Liver (tissue), 9 donors: ENCODE measurements around the gene TBC1D9B. TPM values are rescaled to one million over a fixed set of nuclear protein-coding genes. Genes with fewer than 3 reads are reported as not detected.

Experiments used
- DNase-seq: peaks from one replicate; pipeline ENCODE4 v3.0.0-alpha.2; 2017; ENCODE audit warnings: low spot score
- H3K27ac ChIP-seq, 2 donors: one replicate each; pipeline ENCODE4 v1.7.0; 2013; ENCODE audit warnings: inconsistent platforms in 2 of 2, low read length in 2 of 2, control low read depth in 1 of 2, low read depth in 1 of 2, mild to moderate bottlenecking in 1 of 2
- H3K27me3 ChIP-seq, 4 donors: one replicate each; pipeline versions ENCODE4 v1.6.1 to v1.7.0; 2013; ENCODE audit warnings: low read length in 3 of 4, inconsistent platforms in 1 of 4, mild to moderate bottlenecking in 1 of 4, moderate library complexity in 1 of 4; ENCODE audit not compliant: control insufficient read depth in 4 of 4, insufficient read depth in 4 of 4
- H3K36me3 ChIP-seq, 4 donors: one replicate each; pipeline versions ENCODE4 v1.6.1 to v1.7.0; 2013; ENCODE audit warnings: low read length in 3 of 4, mild to moderate bottlenecking in 3 of 4, low read depth in 1 of 4, moderate library complexity in 1 of 4; ENCODE audit not compliant: control insufficient read depth in 4 of 4, insufficient read depth in 3 of 4
- H3K4me1 ChIP-seq, 4 donors: one replicate each; pipeline versions ENCODE4 v1.6.1 to v1.7.0; 2013; ENCODE audit warnings: low read length in 3 of 4, mild to moderate bottlenecking in 3 of 4, moderate library complexity in 1 of 4; ENCODE audit not compliant: control insufficient read depth in 4 of 4, insufficient read depth in 4 of 4
- H3K4me3 ChIP-seq, 3 donors: one replicate each; pipeline versions ENCODE4 v1.6.1 to v1.7.0; 2013; ENCODE audit warnings: low read length in 3 of 3, control low read depth in 1 of 3, low read depth in 1 of 3, mild to moderate bottlenecking in 1 of 3
- H3K9ac ChIP-seq, 2 donors: one replicate each; pipeline ENCODE4 v1.7.0; 2013; ENCODE audit warnings: low read length in 2 of 2, mild to moderate bottlenecking in 2 of 2, moderate library complexity in 2 of 2, control low read depth in 1 of 2, low read depth in 1 of 2
- H3K9me3 ChIP-seq, 4 donors: one replicate each; pipeline versions ENCODE4 v1.6.1 to v1.7.0; 2013; ENCODE audit warnings: low read length in 3 of 4; ENCODE audit not compliant: control insufficient read depth in 4 of 4
- FOXA1 ChIP-seq: IDR thresholded peaks from 2 replicates; pipeline ENCODE4 v1.6.1; 2016; ENCODE audit warnings: antibody characterized with exemption
- FOXA2 ChIP-seq: IDR thresholded peaks from 2 replicates; pipeline ENCODE4 v1.6.1; 2016; ENCODE audit warnings: antibody characterized with exemption
- GABPA ChIP-seq, 2 donors: IDR thresholded peaks in 1 of 2; conservative IDR thresholded peaks in 1 of 2; 2 replicates each; pipeline ENCODE4 v1.6.1; 2016; ENCODE audit warnings: antibody characterized with exemption in 2 of 2, mild to moderate bottlenecking in 1 of 2, moderate library complexity in 1 of 2
- HNF4A ChIP-seq, 2 donors: conservative IDR thresholded peaks; 2 replicates each; pipeline ENCODE4 v1.6.1; 2016; ENCODE audit warnings: antibody characterized with exemption in 2 of 2, mild to moderate bottlenecking in 2 of 2
- HNF4G ChIP-seq: IDR thresholded peaks from 2 replicates; pipeline ENCODE4 v1.6.1; 2016; ENCODE audit warnings: antibody characterized with exemption
- JUND ChIP-seq, 2 donors: IDR thresholded peaks; 2 replicates each; pipeline ENCODE4 v1.6.1; 2016; ENCODE audit warnings: antibody characterized with exemption in 2 of 2
- NR2F2 ChIP-seq: IDR thresholded peaks from 2 replicates; pipeline ENCODE4 v1.6.1; 2016; ENCODE audit warnings: antibody characterized with exemption
- RXRA ChIP-seq, 2 donors: IDR thresholded peaks; 2 replicates each; pipeline ENCODE4 v1.6.1; 2017 to 2018; ENCODE audit warnings: antibody characterized with exemption in 2 of 2, mild to moderate bottlenecking in 1 of 2
- SP1 ChIP-seq: IDR thresholded peaks from 2 replicates; pipeline ENCODE4 v1.6.1; 2018; ENCODE audit warnings: antibody characterized with exemption, mild to moderate bottlenecking
- TAF1 ChIP-seq: conservative IDR thresholded peaks from 2 replicates; pipeline ENCODE4 v1.6.1; 2016; ENCODE audit warnings: antibody characterized with exemption, mild to moderate bottlenecking
- WGBS: extraction: QIAGEN DNeasy Blood & Tissue Kit; methylation state at CpG from one replicate; pipeline ENCODE4 v1.1.7; 2013; 5-methylcytosine and 5-hydroxymethylcytosine counted together
- polyA plus RNA-seq, 2 donors: library from polyadenylated mRNA; stranded (reverse) in 1 of 2; unstranded in 1 of 2; fragments of 200-250 nt in 1 of 2; fragments of >200 nt in 1 of 2; fragmentation: Nextera tagmentation in 1 of 2; extraction: Ambion mirVana in 1 of 2; gene quantifications; one replicate each; pipeline versions ENCODE4 v1.2.1 to v1.2.3, GENCODE V29; 2013 to 2015
- total RNA-seq, 2 donors: library from RNA; depleted of rRNA; stranded (reverse); fragments of >200 nt; gene quantifications; one replicate each; pipeline ENCODE4 v1.2.3, GENCODE V29; 2014
- TF ChIP-seq, protein P1 (sequence below): fragments of 150-350 bp; IDR thresholded peaks from 2 replicates; pipeline ENCODE4 v1.5.1; 2017; ENCODE audit warnings: improper control_type of control experiment, low read depth, low read length; ENCODE audit not compliant: missing input control
- TF ChIP-seq, protein P2 (sequence below): IDR thresholded peaks from 2 replicates; pipeline ENCODE4 v1.6.1; 2016; ENCODE audit warnings: antibody characterized with exemption
- TF ChIP-seq, protein P3 (sequence below): IDR thresholded peaks from 2 replicates; pipeline ENCODE4 v1.6.1; 2016; ENCODE audit warnings: antibody characterized with exemption
- TF ChIP-seq, protein P4 (sequence below): IDR thresholded peaks from 2 replicates; pipeline ENCODE4 v1.6.1; 2016; ENCODE audit warnings: antibody characterized with exemption, mild to moderate bottlenecking
- donor health status: healthy.
- donor health status: healthy.
- donor health status: healthy.
- donor health status: healthy.
- donor health status: healthy.

The TBC1D9B gene
- total and polyA plus RNA-seq, 4 donors = 23.1 to 55.4 (median 38.7) TPM

DNA sequence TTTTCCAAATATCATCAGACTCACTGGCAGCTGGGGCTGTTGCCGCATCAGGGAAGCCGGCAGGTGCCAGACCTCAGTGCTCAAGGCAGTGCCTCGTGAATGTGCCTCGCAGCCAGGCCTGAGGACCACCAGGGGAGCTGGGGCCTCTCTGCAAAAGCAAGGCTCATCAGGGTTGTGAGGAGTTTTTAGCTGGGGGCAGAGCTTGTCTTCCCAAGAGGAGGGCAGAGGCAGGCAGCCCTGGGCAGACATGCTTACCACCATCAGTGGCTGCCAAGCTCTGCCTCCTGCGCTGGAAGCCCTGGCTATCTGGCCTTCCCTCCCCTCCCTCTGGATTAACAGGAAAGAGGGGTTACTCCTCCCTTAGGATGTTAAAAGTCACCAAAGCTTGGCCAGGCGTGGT is 8.8 kb upstream of the TBC1D9B start:
- Histone ChIP-seq H3K27me3 (no peaks in the 10 kb centered on the region), H3K4me3 (no peak overlapping the region), H3K4me1 (no peaks in the 10 kb centered on the region), H3K9me3 (no peaks in the 10 kb centered on the region), H3K27ac (no peak overlapping the region), H3K36me3 (no peaks in the 10 kb centered on the region), H3K9ac (no peak overlapping the region)
- no peak for DNase-seq
- TF ChIP-seq, protein P1, sequence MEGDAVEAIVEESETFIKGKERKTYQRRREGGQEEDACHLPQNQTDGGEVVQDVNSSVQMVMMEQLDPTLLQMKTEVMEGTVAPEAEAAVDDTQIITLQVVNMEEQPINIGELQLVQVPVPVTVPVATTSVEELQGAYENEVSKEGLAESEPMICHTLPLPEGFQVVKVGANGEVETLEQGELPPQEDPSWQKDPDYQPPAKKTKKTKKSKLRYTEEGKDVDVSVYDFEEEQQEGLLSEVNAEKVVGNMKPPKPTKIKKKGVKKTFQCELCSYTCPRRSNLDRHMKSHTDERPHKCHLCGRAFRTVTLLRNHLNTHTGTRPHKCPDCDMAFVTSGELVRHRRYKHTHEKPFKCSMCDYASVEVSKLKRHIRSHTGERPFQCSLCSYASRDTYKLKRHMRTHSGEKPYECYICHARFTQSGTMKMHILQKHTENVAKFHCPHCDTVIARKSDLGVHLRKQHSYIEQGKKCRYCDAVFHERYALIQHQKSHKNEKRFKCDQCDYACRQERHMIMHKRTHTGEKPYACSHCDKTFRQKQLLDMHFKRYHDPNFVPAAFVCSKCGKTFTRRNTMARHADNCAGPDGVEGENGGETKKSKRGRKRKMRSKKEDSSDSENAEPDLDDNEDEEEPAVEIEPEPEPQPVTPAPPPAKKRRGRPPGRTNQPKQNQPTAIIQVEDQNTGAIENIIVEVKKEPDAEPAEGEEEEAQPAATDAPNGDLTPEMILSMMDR = no peak
- TF ChIP-seq SP1 (no peak), HNF4A (conservative IDR thresholded peaks at IDR 0.05) (no peak), HNF4G (no peak)
- 98% methylated on average over 6 of the region's 6 CpGs for WGBS

DNA sequence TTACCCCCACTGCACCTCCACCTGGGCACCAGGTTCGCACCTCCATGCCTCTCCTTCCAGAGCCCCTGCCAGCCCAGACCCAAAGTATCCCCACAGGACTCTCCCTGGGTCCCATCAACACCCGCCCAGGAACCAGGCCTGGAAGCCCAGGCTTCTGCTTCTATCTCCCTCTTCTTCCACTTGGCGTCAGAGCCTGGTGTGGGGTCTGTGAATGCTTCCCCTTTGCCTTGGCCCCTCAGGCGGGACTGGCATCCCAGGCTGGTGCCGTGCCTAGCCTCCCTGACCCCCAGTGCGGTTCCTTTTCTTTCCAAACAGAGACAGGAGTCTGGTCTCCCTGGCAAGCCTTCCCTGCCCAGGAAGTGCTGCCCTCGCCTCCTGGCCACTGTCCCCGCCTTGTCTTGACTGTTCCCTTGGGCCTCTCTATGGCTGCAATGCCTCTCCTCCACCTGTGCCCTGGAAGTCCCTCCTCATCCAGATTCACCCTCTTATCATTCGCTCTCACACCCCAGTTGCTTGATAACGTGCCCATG is 7.8 kb upstream of the TBC1D9B start:
- no peak overlapping the region for H3K27ac ChIP-seq
- no peaks in the 10 kb centered on the region for H3K36me3 ChIP-seq
- H3K9ac ChIP-seq = no peak overlapping the region
- no peaks in the 10 kb centered on the region for H3K4me1 ChIP-seq
- no peak for DNase-seq
- no peaks in the 10 kb centered on the region for H3K9me3 ChIP-seq
- no peaks in the 10 kb centered on the region for H3K27me3 ChIP-seq
- TF ChIP-seq FOXA1 (no peak), JUND (IDR thresholded peaks at IDR 0.05) (no peak), HNF4A (conservative IDR thresholded peaks at IDR 0.05) (no peak), FOXA2 (no peak), GABPA (IDR thresholded peaks at IDR 0.05 in 1 of 2, conservative IDR thresholded peaks at IDR 0.05 in 1 of 2) (no peak), HNF4G (no peak), RXRA (IDR thresholded peaks at IDR 0.05) (no peak)
- TF ChIP-seq, protein P2, sequence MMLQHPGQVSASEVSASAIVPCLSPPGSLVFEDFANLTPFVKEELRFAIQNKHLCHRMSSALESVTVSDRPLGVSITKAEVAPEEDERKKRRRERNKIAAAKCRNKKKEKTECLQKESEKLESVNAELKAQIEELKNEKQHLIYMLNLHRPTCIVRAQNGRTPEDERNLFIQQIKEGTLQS = no peak
- TF ChIP-seq, protein P3, sequence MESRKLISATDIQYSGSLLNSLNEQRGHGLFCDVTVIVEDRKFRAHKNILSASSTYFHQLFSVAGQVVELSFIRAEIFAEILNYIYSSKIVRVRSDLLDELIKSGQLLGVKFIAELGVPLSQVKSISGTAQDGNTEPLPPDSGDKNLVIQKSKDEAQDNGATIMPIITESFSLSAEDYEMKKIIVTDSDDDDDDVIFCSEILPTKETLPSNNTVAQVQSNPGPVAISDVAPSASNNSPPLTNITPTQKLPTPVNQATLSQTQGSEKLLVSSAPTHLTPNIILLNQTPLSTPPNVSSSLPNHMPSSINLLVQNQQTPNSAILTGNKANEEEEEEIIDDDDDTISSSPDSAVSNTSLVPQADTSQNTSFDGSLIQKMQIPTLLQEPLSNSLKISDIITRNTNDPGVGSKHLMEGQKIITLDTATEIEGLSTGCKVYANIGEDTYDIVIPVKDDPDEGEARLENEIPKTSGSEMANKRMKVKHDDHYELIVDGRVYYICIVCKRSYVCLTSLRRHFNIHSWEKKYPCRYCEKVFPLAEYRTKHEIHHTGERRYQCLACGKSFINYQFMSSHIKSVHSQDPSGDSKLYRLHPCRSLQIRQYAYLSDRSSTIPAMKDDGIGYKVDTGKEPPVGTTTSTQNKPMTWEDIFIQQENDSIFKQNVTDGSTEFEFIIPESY = no peak
- no peak overlapping the region for H3K4me3 ChIP-seq
- 93% methylated on average over 10 of the region's 10 CpGs for WGBS

DNA sequence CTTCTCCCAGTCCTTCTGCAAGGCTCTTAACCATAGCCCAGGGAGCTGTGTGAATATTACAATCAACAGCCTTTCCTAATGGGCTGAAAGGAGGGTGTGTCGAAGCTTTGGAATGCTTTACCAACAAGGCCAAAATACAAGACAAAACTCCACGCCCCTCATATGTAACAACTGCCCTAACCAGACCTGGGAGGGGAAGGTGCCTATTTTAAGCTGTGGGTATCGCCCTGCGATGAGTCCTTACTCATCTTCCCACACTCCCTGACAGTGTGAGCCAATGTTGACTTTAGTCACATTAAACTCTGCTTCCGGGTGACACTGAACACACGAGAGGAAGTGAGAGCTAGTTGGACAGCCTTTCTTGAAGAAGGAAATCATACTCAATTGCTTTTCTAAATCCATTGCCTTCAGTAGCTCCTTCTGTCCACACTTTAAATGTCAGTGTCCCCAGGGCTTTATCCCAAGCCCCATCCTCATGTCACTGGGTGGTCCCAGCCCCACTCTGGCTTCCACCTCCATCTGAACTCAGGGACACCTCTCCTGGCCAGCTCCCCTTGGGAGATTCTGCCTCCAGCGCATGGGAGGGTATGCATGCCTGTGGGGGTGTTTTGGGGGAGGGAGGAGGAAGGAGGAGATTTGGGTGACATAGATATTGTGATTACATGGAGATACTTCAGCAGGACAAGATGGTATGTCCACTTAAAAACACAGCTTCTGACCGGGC is 6.5 kb upstream of the TBC1D9B start:
- Histone ChIP-seq H3K4me1 (no peaks in the 10 kb centered on the region), H3K27me3 (no peaks in the 10 kb centered on the region), H3K9me3 (no peaks in the 10 kb centered on the region), H3K36me3 (no peaks in the 10 kb centered on the region), H3K4me3 (no peak overlapping the region), H3K27ac (no peak overlapping the region), H3K9ac (no peak overlapping the region)
- TF ChIP-seq, protein P1 = no peak
- TF ChIP-seq HNF4A (conservative IDR thresholded peaks at IDR 0.05) (no peak), FOXA1 (no peak), FOXA2 (no peak), NR2F2 (no peak), TAF1 (no peak)
- TF ChIP-seq, protein P4, sequence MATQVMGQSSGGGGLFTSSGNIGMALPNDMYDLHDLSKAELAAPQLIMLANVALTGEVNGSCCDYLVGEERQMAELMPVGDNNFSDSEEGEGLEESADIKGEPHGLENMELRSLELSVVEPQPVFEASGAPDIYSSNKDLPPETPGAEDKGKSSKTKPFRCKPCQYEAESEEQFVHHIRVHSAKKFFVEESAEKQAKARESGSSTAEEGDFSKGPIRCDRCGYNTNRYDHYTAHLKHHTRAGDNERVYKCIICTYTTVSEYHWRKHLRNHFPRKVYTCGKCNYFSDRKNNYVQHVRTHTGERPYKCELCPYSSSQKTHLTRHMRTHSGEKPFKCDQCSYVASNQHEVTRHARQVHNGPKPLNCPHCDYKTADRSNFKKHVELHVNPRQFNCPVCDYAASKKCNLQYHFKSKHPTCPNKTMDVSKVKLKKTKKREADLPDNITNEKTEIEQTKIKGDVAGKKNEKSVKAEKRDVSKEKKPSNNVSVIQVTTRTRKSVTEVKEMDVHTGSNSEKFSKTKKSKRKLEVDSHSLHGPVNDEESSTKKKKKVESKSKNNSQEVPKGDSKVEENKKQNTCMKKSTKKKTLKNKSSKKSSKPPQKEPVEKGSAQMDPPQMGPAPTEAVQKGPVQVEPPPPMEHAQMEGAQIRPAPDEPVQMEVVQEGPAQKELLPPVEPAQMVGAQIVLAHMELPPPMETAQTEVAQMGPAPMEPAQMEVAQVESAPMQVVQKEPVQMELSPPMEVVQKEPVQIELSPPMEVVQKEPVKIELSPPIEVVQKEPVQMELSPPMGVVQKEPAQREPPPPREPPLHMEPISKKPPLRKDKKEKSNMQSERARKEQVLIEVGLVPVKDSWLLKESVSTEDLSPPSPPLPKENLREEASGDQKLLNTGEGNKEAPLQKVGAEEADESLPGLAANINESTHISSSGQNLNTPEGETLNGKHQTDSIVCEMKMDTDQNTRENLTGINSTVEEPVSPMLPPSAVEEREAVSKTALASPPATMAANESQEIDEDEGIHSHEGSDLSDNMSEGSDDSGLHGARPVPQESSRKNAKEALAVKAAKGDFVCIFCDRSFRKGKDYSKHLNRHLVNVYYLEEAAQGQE = no peak
- 77% methylated on average over 8 of the region's 8 CpGs for WGBS
- DNase-seq = no peak
